ENCODE measurements around the gene DHRS2. TPM values are rescaled to one million over a fixed set of nuclear protein-coding genes. Genes with fewer than 3 reads are reported as not detected.
A peak's percentile ranks its signal among the peaks of the same experiment; 100 is the strongest.

DHRS2 gene
- total RNA-seq, 1 experiment from 2014 or later, result 3.4 TPM

DNA sequence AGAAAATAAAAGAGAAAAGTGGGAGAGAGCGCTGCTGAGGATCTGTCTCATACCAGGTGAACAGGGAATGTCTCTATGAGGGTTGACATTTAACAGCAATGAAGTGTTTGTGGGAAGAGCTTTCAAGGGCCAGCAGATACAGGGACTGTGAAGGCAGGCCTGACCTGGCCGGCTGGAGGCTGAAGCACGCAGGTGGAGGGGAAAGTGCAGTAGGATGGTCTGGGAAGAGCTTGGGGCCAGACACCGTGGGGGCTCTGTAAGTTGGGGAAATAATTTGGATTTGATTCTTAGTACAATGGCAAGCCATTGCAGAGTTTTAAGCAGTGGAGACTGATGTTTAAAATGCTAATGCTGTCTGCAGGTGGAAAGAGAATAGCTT lies 23.8 kb upstream of the DHRS2 start:
- no peak for DNase-seq (ENCODE audit: low spot score)

DNA sequence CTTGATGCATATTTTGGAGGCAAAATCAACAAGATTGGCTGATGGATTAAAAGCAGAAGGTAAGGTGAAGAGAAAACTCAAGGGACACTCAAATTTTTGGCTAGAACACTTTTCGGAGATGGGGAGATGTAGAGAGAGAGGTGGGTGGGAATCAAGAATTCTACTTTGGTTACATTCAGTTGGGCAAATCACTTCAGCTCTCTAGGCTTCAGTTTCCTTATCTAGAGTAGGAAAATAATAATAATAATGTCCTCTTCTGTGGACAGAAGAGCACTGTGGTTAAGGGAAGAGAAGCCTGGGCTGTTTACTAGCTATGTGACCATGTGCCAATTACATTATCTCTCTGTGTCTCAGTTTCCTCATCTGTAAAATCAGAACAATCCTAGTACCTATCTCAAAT lies 23.4 kb upstream of the DHRS2 start:
- no peak for DNase-seq (ENCODE audit: low spot score)

DNA sequence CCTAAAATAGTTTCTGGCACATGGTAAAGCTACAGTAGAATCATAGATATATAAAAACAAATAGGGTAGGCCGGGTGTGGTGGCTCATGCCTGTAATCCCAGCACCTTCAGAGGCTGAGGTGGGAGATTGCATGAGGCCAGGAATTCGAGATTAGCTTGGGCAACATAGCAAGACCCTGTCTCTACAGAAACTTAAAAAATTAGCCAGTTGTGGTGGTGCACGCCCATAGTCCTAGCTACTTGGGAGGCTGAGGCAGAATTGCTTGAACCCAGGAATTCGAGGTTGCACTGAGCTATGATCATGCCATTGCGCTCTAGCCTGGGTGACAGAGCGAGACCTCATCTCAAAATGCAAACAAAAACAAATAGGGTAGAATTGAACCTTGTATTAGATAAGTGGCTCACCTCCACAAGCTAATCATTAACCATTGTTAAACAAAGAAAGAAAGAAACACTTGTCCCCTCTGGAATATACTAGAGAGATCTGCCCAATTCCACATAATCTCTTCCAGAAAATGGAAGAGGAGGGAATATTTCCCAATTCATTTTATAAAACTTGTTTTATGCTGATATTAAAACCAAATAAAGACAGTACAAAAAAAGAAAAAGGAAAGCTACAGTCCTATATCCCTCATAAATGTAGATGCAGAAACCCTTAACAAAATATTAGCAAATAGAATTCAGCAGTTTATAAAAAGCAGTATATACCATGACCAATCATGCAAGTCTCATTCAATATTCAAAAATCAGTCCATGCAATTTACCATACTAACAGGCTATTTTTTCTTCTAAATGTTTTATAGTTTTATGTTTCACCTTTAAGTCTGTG lies 22.7 kb upstream of the DHRS2 start:
- no peak for DNase-seq (ENCODE audit: low spot score)

DNA sequence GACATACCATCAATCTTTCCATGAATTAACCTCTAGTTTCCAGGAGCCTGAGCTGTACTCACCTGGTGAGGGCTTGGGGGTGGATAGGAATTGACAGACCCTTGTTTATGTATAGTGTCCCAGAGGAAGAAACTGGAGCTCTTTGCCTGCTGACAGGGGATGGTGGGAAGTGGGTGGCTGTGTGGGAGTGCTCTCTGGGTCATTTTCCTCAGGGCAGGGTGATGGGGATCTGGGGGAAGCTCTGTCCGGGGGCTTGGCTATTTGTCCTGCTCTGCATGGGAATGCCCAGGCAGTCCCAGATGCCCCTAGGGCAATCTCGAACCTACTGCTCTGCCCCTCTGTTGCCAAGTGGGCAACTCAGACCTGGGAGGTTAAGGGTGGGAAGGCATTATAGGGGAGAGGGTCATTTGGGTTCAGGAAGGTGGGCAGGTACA lies 21.8 kb upstream of the DHRS2 start:
- DNase-seq (ENCODE audit: low spot score), result no peak

DNA sequence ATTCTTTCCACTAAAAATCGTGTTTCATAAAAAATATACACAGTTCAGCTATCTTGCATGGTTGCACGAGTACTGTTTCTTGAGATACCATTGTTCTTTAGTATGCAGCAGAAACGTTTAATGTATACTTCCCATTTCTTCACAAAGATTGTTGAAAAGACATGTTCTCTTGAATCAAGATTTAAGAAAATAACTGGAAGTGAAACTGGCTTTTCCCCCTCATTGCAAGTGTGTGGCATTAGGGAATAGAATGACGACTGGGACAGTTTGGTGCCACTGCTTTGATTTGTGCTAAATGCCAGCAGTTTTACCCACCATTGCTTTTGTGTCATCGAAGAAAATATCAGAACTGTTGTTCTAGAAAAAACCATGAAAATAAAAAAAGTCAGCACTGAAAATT lies 20.3 kb upstream of the DHRS2 start:
- no peak for DNase-seq (ENCODE audit: low spot score)

DNA sequence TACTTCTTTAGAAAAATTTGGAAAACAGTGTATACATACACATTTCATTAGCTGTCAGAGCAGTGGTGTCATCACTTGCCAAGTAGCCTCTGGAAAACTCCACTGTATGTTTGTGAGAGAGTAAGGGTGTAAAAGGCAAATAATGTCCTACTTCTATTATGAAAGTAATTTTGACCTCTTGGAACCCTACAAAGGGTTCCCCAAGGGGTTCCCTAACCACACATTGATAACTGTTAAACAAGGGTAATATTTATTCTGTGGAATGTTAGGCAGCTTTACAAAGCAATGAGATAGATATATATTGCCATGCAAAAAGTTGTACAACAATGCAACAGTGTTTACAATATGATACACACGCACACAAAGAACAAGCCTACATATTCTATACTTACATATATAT lies 18.6 kb upstream of the DHRS2 start:
- no peak for DNase-seq (ENCODE audit: low spot score)

DNA sequence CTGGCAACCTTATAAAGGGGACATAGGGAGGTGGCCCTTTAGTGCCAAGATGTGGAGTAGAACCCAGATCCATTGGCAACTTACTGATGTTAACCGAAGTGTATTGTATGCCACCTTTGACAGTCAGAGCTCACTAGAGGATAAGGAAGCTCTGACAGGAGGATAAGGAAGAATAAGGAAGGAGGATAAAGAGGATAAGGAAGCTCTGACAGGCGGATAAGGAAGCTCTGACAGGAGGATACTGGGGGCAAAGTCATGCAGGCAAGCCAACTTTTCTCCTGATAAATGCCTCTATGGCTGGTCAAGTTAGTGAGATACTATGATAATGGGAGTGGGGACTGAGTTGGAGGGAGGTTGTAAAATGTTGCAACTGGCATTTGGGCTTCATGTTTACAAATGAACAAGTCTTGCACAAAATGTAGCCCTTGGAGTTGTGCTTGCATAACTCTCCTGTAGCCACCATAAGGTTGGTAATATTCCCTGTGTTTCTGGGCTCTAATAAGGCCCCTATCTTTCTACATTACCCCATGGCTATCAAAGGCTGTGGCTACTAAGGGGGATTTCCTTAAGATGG lies 17.7 kb upstream of the DHRS2 start:
- no peak for DNase-seq (ENCODE audit: low spot score)

DNA sequence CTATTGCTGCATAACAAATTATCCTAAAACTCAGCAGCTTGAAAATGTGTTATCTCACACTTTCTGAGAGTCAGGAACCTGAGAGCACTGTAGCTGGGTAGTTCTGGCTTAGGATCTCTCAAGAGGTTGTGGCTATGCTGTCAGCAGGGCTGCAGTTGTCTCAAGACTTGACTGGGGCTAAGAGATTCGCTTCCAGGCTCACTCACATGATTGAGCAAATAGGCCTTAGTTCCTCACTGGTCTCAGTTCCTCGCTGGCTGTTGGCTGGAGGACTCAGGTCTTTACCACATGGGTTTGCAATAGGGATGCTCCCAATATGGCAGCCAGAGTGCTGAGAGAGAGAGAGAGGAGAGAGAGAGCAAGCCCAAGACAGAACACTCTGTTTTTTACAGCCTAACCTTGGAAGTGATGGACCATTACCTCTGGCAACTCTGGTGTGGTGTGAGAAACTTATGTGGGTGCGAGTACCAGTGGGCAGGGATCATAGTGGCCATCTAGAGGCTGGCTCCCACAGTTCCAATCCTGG lies 15.9 kb upstream of the DHRS2 start:
- DNase-seq (ENCODE audit: low spot score), result no peak

DNA sequence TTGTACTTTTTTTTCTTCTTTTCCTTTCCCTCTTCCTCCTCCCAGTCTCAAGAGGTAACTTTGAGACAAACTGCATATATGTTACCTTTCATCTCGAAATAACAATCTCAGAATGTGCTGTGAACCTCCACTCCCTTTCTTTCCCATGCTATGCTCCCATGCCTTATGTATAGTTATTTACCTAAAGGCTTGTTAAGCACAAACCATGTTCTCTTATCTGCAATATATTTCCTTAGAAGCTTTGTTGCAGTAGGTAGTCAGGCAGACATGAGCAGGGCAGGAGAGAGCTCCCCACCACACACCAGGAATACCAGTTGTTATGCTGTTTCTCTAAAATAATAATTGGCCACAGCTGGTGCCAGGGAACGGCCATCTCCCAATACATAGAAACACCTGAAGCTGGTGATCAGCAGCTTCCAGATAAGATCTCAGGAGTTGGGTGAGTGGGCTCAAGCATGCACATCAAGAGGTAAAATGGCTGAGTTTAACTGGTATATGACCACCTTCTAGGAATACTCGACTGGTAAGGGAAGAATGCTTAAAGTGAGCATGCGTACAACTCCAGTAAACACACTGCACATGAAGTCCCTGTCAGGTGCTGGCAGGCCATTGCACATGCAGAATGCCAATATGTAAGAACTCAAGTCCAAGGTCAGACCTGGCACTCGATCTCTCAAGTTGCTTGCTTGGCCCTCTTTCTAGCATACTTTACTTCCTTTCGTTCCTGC lies 14.8 kb upstream of the DHRS2 start:
- no peak for DNase-seq (ENCODE audit: low spot score)

DNA sequence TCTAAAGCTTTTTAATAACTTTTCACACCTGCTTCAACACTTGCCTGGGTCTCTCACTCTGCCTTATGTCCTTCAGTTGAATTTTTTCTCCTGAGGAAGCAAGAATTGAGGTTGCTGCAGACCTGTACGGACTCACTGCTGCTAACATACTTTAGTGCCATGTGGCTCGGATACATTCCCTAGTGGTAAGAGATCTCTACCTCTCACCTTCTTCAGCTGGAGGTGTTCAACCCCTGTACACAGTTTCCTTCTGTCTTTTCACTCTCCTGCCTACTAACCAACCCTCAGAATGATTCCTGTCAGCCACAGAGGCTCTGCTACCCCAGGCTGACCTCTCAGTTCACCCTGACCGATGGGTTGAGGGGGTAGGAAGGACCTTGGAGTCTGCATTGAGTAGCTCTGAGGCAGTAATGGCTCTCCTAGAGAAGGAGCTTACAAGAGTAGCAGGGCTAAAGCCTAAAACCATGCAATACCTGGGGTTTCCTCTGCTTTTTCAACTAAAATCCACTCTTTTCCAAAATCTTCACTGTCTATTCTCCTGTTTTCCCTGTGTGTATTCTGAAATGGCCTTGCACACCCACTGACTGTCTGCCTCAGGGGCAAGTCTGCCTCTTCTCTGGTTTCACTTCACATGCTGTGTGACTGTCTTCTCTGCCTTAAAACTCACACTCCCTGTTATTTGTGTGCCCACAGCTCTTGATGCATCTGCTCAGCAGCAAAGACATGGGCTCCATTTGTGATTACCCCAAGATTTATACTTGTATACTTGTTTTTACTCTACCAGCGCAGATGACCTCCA lies 14.0 kb upstream of the DHRS2 start:
- DNase-seq (ENCODE audit: low spot score), result no peak

DNA sequence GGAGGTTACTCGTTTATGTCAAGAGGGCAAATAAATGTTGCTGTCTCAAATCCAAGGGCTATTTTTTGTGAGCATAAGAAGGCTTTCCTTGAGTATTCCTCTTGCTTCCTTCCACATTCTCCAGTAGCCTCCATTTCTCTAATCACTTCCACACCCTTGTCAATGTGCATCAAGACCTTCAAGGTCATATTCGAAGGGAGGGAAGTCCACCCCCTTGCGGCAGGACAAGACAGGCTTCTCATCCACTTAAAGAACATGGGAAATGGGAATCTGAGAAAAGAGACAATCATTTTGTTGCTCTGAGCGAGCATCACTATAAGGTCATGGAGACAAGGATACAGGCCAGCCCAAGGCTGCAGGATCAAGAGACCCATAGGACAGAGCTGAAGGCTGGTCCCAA lies 13.2 kb upstream of the DHRS2 start:
- DNase-seq (ENCODE audit: low spot score), result no peak

DNA sequence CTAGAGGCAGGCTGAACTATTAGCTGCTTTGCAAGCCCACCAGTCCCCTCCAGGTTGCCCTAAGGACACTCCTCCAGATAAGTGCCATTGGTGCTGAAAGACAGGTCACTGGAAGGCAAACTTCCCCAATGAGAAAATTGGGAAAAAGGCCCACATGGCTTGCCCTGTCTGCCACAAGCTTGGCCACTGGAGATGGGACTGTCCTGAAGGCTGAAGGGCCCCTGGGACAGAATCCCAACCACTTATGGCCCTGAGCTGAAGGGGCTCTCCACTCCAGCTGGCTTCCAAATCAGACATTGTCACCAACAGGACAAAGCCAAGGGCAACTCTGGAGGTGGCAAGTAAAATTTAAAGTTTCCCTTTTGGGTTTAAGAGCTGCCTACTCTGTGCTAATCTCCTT lies 12.2 kb upstream of the DHRS2 start:
- no peak for DNase-seq (ENCODE audit: low spot score)

DNA sequence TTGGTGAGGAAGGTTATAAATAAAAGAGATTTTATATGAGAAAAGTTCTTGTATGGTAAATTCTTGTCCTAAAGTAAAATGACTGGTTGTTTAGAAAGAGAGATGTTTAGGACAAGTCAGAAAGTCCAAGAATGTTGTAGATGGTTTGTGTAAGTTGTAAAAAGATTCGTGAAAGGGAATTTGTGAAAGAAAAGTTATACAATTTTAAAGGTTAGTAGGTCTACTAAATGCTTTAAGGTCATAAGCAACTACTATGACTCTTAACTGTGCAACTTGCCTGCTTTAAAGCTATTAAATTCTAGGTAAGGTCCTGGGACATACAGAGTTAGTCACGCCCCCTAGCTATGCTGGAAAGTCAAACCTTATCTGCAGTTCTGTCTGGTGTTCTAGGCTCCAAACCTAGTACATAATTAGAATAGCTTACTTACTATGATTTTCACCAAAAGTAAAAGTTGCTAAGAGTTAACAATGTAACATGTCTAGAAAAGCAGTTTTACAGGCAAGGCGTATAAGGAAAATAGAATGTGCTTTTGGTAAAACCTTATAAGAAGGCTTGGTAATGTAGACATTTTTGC lies 11.2 kb upstream of the DHRS2 start:
- DNase-seq (ENCODE audit: low spot score), result no peak

DNA sequence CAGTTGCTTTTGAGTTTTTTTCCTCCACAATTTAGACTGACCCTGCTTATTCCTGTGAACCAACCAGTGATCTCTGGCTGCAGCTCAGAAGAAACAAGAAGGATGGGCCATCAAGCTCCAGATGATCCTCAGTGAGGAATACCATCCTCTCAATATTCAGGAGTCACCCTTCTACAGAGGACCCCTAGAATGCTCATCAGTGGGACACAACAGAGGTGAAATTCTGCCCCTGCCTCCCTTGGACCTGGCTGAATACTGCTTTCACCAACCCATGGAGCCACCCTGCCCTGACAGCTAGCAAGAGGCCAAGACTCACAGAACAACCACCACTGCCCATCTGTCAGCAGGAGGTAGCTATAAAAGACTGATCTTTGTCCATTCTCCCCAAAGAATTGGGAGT lies 9.2 kb upstream of the DHRS2 start:
- DNase-seq (ENCODE audit: low spot score), result no peak

DNA sequence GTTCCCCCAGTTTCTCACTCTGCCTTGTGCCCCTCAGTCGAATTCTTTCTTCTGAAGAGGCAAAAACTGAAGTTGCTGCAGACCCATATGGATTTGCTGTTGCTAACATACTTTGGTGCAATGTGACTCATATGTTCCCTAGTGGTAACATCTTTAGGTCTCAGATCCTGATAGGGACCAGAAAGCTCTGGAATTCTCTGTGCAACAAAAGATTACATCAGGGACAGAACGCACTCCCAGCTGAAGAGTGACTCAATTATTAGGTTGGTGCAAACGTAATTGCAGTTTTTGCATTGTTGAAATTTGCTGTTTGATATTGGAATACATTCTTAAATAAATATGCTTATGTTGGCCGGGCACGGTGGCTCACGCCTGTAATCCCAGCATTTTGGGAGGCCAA lies 8.2 kb upstream of the DHRS2 start:
- DNase-seq (ENCODE audit: low spot score), result no peak

DNA sequence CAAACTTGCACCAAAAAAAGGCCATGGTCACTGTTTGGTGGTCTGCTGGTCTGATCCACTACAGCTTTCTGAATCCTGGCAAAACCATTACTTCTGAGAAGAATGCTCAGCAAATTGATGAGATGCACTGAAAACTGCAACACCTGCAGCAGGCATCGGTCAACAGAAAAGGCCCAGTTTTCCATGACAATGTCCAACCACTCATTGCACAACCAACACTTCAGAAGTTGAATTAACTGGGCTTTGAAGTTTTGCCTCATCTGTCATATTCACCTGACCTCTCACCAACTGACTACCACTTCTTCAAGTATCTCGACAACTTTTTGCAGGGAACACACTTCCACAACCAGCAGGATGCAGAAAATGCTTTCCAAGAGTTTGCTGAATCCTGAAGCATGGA lies 7.0 kb upstream of the DHRS2 start:
- no peak for DNase-seq (ENCODE audit: low spot score)

DNA sequence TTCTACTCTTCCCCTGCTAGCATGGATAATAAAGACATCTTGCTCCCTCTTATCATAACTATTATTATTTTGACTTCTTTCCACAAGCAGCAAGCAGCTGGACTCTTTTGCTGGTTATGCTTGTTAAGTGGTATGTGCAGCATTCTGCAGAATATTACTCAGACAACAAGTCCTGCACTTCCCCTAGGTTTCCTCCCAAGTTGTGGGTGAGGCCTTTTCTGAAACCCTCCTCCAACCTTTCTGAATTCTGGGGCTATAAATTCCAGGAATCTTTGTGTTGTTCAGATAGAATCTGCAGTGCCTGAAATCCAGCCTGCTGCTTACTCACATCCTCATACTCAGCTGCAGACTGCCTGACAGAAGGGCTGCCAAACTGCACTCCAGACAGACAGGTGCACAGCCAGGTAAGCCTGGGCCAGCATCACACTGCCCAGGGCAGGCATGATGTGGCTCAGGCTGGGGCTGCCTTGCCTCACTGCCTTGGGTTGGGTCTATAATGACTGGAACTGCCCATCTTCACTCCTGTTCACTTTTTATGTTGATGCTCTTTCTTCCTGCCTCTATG lies 6.2 kb upstream of the DHRS2 start:
- DNase-seq (ENCODE audit: low spot score), result no peak

DNA sequence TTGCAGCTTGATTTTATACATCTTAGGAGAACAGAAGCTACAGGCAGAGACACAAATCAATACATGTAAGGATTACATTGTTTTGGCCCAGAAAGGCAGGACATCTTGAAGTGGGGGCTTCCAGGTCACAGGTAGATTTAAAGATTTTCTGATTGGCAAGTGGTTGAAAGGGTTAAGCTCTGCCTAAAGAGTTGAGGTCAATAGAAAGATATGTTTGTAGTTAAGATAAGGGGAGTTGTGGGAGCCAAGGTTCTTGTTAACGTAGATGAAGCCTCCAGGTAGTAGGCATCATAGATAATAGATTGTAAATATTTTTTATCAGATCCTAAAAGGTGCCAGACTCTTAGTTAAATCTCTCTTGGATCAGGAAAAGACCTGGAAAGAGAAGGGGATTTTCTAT lies 5.5 kb upstream of the DHRS2 start:
- no peak for DNase-seq (ENCODE audit: low spot score)

DNA sequence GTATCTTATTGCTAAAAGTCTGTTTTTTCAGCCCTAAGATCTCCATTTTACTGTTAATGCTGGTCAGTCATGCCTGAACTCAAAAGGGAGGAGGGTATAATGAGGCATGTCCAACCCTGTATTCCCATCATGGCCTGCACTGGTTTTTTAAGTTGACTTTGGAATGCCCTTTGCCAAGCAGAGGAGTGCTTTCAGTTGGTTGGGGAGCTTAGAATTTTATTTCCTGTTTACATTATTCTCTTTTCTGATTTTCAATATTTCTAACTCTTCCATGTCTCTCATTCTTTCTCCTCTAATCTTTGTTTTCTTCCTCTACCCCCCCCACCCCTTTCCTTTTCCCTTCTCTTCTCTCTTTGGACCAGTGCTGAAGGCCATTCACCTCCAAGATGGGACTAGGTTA lies 4.9 kb upstream of the DHRS2 start:
- DNase-seq (ENCODE audit: low spot score), result no peak

DNA sequence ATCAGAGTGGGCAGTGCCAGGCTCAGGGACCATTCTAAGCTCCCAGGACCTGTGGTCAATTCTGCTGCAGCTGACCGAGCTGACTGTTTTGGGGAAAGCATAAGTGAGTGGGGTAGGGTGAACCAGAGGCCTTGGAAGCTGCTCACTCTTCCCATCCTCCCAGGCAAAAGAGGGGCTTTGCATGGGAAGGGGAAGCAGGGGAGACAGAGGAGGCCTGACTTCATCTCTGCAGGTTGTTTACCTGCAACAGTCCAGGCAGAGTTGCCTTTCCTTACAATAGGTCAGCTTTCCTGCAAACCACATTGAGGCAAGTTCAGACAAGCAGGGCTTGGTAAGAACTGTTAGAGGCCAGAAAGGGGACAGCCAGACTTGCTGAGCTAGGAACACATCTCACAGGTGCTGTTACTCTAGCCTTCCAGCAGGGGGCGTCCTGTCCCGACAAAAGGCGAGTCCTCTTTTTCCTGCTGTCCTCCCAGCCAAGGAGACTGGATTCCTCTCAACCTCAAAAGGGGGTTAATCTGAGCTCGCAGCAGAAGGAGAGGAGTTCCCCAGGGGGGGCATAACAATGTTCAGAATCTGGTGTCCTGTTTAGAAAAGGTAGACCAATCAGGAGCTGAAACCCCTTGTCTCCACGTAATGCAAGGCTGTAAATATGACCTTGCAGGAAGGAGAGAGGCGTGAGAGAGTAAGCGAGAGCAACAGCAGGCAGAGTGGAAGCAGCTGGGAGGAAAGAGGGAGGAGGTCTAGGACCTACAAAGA lies 4.3 kb upstream of the DHRS2 start:
- DNase-seq (ENCODE audit: low spot score), result peak; percentile 33
